SIG-M5 (cell line): ENCODE data around the gene FCAMR.

Experiments used
- DNase-seq: peaks from one replicate; lab custom pipeline; 2025; lab: John Stamatoyannopoulos, UW

FCAMR gene

GRCh38 chr1:206909161-206909882, 60.9 kb downstream of the FCAMR start:
- no peak for DNase-seq

GRCh38 chr1:206908038-206908437, 62.2 kb downstream of the FCAMR start:
- no peak for DNase-seq
